Right ventricle myocardium superior (tissue), 1 donor: ENCODE results near the gene SMLR1. TPM values are rescaled to one million over a fixed set of nuclear protein-coding genes. Genes with fewer than 3 reads are reported as not detected.

ENCODE experiments used
- ATAC-seq: fragments of 200-7000 bp; cut with Tn5 transposase; one replicate; pipeline ENCODE4 v1.9.1; 2020; ENCODE audit warnings: mild to moderate bottlenecking; ENCODE audit not compliant: poor library complexity
- DNase-seq: peaks from one replicate; pipeline ENCODE4 v3.0.0-alpha.2; 2020
- intact Hi-C: fragments of 100-400 bp; cut with DNase I; formaldehyde crosslinking; loops from one replicate; pipeline ENCODE4 v1.11.2; 2022
- total RNA-seq: library from RNA; stranded (reverse); fragmentation: NEBNext Ultra II Directional; extraction: Animal tissue kit (Norgen Biotek cat#: 25700); gene quantifications from one replicate; pipeline ENCODE4 v1.2.1, GENCODE V29; 2021
- donor health status: DM: no; HTN: yes; CAD: no; lungs with severe emphysema.

The SMLR1 gene
- total RNA-seq, 1 donor from 2014 or later = not detected

DNA sequence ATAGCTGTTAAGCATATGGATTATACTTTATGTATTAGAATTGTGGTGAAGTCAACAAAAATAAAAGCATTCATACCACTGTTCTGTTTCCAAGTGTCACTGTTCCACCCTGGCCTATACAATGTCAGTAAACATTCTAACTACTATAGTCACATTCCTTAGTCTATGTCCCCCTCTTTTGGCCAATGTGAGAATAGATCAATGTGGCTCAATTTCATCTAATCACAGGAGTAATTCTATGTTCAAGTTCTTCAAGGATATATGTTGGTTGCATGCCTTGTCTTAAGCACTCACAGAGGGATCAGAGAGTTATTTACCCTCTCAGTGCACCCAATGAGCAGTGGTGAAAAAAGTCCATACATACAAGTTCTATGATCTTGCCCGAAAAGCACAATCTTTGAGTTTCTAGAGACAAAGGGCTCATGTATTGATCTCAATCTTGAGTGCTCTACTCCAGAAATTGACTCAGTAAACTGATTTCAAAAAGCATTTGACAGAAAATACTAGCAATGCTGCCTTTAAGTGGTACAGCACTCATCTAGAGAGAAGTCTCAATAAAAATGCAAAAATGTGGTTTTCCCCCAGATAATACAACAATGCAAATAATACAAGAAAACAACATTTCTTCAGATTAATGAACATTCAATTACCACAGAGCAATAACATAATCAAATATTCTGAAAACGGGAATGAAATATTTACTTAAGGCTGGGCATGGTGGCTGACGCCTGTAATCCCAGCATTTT lies 16.5 kb downstream of the SMLR1 start:
- no peak for DNase-seq
- no peak for ATAC-seq
- intact Hi-C loops = no loop called here

DNA sequence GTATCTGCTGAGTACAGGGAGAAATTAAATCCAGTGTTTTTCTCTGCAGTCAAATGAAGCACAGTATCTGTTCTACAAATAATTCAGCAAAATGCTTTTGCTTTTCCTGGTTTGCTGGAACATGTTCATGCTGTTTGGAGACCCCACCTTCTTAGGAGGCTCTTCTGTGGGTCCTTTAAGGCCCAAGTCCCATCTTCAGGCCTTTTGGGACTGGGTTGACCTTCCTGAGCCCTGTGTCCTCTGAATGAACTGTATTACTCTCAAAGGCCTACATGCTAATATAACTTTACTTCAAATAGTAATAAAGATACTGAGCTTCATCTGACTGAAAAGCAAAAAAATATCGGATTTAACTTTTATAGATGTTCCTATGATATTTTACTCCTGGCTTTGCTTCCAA lies 19.3 kb downstream of the SMLR1 start:
- DNase-seq (no peak), ATAC-seq (no peak)
- intact Hi-C loops = no loop called here

DNA sequence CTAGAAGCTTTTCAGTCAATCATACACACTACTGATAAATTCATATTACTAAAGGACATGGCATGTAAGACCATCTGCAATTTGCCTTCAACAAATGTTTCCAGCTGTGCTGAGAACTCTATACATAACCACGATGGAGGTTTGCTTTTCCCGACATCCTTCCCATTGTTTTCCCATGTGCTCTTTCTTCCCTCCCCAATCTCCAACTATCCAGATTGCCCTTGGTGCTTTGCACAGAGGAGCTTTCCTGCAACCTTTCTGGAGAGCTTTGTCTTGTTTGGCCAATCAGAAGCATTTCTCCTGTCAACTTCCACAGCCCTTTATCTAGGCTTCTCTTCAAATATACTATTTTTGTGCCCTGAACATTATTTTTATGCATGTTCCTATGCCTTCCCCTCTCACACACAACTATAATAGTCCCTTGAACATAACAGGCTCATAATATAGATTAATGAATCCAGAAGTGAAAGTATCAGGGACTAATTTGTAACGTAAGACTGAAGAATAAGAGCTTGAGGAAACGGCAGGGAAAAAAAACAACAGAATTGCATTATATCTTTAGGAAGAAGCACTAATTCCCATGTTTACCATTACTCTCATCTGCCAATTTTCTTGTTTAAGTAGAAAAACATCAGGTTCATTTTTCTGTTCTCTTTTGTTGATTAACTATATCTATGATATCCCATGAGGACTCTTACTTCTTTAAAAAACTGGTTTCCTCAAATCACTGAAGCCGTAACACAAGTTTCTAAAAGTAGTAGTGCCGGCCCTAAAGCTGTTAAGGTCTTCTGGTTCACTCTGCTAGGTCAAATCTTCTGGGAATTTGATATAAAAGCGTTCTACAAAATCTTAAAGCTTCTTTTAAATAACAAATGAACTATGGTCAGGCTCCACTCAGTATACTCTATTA lies 20.1 kb downstream of the SMLR1 start:
- intact Hi-C loops = no loop called here
- DNase-seq = no peak
- ATAC-seq = peak; percentile 53

DNA sequence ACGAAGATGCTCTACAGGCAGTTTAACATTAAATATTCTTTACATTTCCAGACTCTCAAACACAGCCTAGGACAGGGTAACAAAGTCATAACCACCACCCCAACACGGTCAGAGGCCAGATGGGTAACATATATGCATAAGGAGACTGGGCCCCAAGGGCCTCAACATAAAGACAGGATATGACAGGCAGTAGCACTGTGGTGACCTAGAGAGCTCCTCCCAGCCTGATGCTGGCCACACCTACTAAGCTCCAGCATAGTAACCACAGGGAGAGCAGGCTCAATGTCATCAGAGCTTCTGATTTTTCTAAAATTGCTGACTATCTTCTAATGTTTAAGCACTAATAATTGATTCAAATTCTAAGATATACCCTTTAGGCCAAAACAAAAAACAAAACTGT lies 21.7 kb downstream of the SMLR1 start:
- DNase-seq (no peak), ATAC-seq (no peak)
- intact Hi-C loops = no loop called here

DNA sequence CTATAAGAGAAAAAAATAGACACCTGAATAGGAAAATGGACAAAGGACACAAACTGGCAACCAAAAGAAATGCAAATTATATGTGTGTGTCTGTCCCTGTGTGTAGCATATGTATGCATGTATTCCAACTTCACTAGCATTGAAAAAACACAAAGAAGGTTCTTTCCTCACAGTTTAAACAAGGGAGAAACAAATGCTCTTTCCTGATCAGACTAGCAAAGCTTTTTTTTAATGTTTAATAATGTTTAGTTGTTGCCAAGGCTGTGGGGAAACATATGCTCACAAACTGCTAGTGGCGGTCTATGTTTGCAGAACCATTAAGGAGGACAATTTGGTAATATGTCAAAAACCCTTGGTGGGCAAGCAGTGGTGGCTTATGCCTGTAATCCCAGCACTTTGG lies 22.4 kb downstream of the SMLR1 start:
- DNase-seq (no peak), ATAC-seq (no peak)
- intact Hi-C loops = no loop called here

DNA sequence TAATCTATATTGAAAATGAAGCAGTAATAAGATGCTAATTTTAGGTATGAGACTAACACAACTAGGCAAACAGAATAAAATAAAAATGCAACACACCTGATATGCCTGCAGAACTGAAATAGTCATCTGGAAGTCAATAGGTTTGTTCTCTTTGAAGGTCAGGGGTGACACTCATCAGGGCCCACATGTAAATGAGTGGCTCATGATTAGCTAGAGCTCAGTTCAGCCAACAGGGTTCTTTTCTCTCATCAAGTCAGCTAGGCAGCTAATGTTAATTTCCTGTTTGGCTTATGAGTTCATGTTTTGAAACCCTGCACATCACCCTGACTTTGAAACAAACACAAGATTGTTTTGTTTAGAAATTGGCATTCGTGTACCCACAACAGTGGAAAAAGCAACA lies 23.8 kb downstream of the SMLR1 start:
- intact Hi-C loops = no loop called here
- no peak for DNase-seq

DNA sequence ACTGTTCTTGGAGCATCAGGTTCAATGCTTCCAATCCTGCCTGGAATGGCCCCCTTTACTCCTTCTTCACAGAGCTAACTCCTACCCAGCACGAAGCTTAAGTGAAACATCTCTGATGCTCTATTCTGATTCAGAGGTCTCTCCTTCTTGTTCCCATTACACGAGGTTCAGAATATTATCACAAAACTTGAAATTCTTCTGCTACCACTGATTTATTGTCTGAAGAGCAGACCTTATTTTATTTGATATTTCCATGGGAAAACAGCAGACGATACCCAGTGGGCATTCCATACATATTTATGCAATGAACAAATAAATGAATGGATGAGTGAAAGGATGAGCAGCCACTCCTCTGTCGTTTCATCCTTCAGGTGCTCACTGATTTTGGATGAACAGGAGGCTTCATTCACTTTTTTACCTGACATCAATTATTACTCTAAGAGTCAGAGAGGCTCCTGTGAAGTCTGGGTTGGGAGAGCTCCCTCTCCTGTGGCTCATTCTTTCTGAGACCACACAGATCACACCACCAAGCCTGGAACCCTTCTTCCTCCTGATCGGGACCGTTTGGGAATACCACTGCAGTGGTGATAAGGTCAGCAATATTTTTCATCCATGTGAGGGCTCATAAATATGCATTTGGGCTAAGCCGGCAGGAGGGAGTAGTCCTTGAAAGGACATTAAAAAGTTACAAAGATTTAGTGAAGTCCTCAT lies 25.8 kb downstream of the SMLR1 start:
- intact Hi-C loops = no loop called here
- no peak for ATAC-seq
- DNase-seq = no peak

More for the DNA sequence above, 23.8 kb downstream of the SMLR1 start:
- ATAC-seq = no peak

DNA sequence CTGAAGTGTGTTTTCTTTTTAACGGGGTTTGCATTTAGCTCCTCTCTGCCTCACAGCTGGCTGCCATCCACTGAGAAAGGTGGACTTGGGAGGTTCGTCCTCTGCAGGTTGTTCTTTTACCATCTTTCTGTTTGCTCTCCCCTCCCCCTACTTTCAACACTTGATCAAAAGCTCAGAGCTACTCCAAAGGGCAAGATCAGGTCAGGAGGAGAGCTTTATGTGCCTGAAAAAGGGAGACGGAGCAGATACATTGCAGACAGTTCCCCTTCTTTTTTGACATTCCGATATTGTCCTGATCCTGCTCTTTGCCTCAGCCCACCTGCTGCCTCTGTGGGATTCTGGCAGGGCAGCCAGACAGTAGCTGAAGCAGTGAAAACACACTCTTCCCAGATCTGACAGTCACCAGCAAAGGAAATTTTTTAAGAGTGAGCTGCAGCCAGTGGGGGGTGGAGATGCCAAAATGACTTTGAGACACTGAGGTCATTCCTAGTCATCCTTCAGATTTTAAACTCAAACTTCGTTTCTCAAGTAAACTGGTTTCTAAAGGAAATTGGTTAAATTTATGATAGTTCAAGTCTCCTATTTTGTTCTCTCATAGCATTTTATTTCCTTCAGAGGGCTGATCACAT lies 26.5 kb downstream of the SMLR1 start:
- DNase-seq (no peak), ATAC-seq (no peak)
- intact Hi-C loops = no loop called here

DNA sequence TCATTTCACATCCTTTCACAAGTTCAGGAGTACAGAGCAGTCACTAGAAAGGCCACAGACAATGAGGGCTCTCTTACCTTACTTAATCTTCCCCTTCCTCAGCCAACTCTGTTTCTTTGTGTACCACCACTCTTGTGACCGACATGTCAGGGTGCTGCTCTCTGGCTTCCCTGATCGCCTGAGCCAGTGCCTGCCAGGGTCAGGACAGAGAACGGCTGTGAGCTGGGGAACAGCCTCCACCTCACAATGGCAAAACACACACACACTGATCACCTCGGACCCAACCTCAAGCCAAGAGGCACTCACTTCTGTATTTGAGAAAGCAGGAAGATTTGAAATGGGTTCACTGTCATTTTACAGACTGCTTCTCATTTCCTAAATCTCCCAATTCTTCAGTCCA lies 30.8 kb downstream of the SMLR1 start:
- intact Hi-C loops = no loop called here
- ATAC-seq (no peak), DNase-seq (no peak)

DNA sequence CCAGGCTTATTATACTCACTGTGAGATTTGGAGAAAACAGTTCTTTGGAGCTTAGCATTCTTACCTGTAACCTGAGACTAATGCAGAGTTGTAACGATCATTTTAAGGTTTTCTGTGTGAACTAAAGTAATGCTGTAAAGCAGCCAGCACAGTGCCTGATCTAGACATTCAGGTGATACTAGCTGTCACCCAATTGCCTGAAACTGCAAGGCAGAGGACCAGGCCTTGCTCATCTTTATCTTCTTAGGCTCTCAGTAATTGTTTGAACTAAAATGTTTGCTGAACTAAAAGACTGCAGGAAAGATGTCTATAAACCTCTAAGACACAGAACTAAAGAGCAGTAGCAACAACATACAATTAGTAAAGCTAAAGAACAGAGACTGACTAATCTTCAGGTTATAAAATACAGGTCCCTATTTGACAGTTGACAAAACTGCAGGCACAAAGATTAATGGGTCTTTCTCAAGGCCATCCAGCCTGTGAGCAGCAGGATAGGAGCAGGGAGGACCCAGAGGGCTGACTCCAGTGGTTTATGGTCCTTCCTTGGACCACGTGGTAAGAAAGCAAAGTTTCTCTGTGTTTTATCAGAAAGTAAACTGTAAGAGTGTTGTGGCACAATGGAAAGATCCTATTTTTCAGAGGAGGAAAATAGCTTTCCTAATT lies 31.4 kb downstream of the SMLR1 start:
- DNase-seq (no peak), ATAC-seq (no peak)
- intact Hi-C loops = no loop called here

DNA sequence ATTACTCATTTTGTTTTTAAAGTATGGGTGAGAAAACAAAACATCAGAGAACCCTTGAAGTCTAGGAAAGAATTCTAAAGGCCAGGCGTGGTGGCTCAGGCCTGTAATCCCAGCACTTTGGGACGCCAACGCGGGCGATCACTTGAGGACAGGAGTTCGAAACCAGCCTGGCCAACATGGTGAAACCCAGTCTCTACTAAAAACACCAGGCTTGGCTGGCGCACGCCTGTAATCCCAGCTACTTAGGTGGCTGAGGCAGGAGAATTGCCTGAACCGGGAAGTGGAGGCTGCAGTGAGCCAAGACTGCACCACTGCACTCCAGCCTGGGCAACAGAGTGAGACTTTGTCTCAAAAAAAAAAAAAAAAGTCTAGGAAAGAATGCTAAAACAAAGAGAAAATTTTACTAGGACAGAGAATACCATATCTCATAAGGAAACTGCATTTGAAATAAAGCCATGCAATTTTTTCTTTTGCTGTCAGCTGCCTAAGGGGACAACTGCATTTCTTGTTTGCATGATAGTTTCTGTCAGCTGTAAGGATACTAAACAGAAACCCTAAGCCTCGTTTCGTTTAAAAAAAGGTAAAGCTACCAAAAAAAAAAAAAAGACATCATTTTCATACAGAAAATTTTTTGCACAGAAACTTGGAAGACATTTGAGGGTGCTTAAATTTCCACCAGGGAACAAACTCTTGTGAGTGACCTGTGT lies 32.1 kb downstream of the SMLR1 start:
- intact Hi-C loops = no loop called here
- no peak for DNase-seq
- ATAC-seq = no peak

DNA sequence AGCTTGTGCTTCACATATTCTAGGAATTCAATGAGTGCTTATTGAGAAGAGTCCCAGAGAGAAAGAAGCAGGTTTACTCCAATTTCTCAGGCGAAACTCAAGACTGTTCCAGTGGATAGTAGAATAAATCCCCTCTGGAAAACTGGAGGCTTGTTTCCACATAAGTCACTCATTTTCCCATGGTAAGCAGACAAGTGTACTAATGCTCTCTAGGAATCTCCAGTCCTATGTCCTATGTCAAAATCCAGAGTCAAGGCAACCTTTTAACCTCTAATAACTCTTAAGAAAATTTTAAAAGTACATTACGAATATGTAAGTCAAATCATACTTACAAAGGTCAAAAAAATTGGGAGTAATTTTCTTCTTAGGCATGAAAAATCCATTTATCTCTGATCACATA lies 35.2 kb downstream of the SMLR1 start:
- DNase-seq (no peak), ATAC-seq (no peak)
- intact Hi-C loops = no loop called here

DNA sequence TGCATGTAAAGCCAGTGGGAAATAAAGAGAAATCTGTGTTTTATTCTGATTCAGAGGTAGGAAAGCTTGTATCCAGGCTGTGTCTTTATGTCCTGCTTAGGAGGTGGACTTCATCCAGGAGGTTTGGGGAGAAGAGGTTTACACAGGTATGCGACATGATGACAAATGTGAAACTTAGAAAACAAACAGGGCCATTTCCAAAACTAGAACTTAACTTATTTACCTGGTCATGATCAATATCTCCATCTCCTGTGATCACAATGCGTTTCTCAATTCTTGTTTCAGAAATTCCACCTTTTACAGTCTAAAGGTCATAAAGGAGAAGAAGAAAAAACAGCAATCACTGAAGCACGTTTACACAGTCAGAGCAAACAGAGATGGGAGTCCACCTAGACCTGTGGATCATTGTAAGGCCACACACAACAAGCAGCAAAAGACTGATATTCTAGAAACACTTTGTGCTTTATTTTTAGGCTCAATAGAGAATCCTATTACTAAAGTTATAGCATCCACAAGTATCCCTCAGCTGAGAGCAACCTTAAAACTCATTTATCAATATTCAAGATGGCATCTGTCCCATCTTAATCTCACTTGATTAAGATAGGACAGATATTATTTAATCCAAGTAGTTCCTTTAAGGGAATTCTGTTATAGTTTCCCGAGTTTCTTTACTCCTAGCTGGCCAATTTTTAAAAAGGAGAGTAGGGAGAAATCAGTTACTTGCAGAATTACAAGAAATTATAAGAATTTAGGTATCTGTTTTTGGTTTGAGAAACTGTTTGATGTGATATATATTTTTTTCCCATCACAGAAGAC lies 36.4 kb downstream of the SMLR1 start:
- DNase-seq = no peak
- no peak for ATAC-seq
- intact Hi-C loops = no loop called here

DNA sequence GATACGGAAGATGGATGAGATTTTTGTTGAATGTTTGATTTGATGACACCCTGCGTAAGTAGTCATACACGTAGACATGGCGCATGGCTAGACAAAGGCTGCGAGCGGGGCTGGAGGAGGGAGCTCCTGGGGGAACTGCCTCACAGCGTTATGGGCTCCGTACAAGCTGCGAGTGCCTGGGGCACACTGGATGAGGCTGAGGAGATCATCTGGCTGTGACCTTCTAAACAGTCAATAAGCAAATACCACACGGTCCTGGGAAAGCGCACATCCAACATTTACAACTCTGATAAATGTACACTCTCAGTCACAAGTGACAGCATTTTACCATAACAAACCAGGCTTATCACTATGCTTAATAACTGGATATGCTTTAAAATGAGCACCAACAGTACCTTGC lies 37.1 kb downstream of the SMLR1 start:
- intact Hi-C loops = no loop called here
- ATAC-seq (no peak), DNase-seq (no peak)

DNA sequence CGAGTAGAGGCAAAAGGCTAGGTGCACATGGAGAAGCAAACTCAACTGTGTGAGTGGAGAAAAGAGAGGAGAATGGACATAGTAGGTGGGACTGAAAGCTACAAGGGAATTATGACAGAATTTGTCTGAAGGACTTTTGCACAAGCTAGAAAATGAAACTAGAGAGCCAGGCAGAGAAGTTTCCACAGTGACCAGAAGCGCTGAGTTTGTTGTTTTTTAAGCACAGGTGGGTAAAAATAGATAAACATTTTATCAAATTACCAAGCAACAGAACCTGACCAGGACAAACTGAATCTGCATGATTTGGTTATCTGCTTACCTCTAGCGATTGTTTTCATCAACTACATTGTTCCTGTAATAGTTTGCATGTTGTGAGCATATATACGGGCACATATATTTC lies 38.6 kb downstream of the SMLR1 start:
- DNase-seq (no peak), ATAC-seq (no peak)
- intact Hi-C loops = no loop called here

DNA sequence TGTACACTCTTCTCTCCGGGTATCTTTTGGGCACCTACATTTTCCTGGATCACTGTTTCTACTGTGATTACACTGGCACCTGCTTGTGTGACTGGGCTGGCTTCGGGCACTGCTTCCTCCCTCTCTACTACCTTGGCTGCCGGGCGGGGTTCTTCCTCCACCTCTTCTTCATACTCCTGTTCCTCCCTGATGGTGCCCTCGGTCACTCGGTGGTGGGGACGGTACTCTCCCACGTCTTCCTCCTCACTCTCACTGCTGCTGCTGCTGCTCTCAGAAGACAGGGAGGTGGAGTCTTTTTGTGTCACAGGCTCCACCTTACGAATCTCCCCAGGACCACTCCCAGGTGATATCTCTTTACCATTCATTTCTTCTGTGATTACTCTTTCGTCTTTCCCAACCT lies 42.5 kb downstream of the SMLR1 start:
- DNase-seq (no peak), ATAC-seq (no peak)
- intact Hi-C loops = no loop called here

DNA sequence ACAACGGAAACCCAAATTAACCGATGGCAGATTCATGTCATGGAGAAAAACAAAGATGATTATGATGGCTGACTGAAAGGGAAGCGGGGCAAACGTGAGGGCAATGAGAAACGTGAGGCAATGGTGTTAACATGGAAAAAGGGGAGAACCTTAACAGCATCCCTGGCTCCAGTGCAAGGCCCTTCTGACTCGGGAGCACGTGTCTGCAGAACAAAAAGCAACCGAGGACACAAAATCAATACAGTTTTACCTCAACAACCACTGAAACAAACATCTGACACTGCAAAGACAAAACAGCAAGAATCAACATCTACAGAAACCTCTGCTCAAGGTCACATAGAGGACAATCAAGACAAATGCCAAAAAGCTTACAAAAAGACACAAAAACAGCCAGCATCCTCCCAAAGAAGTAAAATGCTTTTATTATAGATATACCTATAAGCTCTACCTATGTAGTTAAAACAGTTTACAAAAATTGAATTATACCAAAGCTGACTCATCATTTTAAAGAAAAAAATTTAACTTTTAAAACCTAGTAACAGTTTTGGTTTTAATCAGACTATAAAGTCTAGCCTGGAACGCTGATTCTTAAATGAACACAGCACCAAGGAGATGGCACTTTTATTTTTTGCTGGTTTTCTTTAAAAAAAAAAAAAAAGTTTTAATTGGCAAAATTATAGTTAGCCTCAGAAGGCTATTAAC lies 43.1 kb downstream of the SMLR1 start:
- no peak for ATAC-seq
- DNase-seq = no peak
- intact Hi-C loops = no loop called here
